OCI-LY7 (cell line): ENCODE results near the gene NCOR2.

Experiments
- EZH2phosphoT487 ChIP-seq: fragments of 200-600 bp; sonication (generic); IDR thresholded peaks from 2 replicates; pipeline ENCODE4 v1.6.1; 2018; ENCODE audit warnings: low read depth, borderline replicate concordance, mild to moderate bottlenecking, mixed run types, antibody characterized with exemption, low read length, moderate library complexity, mixed read lengths
- TF ChIP-seq, protein P1 (sequence below): fragments of 200-600 bp; sonication (generic); conservative IDR thresholded peaks from 2 replicates; pipeline ENCODE4 v1.5.1; 2014; ENCODE audit warnings: mild to moderate bottlenecking, antibody characterized with exemption, low read length, moderate library complexity, mixed read lengths

GRCh38 chr12:124593176-124593575, 25.8 kb upstream of the NCOR2 start:
- TF ChIP-seq, protein P1, sequence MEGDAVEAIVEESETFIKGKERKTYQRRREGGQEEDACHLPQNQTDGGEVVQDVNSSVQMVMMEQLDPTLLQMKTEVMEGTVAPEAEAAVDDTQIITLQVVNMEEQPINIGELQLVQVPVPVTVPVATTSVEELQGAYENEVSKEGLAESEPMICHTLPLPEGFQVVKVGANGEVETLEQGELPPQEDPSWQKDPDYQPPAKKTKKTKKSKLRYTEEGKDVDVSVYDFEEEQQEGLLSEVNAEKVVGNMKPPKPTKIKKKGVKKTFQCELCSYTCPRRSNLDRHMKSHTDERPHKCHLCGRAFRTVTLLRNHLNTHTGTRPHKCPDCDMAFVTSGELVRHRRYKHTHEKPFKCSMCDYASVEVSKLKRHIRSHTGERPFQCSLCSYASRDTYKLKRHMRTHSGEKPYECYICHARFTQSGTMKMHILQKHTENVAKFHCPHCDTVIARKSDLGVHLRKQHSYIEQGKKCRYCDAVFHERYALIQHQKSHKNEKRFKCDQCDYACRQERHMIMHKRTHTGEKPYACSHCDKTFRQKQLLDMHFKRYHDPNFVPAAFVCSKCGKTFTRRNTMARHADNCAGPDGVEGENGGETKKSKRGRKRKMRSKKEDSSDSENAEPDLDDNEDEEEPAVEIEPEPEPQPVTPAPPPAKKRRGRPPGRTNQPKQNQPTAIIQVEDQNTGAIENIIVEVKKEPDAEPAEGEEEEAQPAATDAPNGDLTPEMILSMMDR, result no peak
- TF ChIP-seq EZH2phosphoT487, result no peak
